H9 (cell line): ENCODE data around the gene ELFN2. TPM values are rescaled to one million over a fixed set of nuclear protein-coding genes. Genes with fewer than 3 reads are reported as not detected.

ENCODE experiments used
- DNase-seq: peaks from one replicate; pipeline ENCODE4 v3.0.0-alpha.2; 2017
- H2AFZ ChIP-seq: one replicate; pipeline ENCODE4 v1.6.1; 2013; ENCODE audit warnings: mild to moderate bottlenecking, low read length, control low read depth, moderate library complexity
- H2AK5ac ChIP-seq: 2 replicates; pipeline ENCODE4 v1.6.1; 2013; ENCODE audit warnings: low read length, control low read depth, mixed read lengths; ENCODE audit not compliant: insufficient read length
- H2BK120ac ChIP-seq: one replicate; pipeline ENCODE4 v1.6.1; 2013; ENCODE audit warnings: low read depth, mild to moderate bottlenecking, low read length, control low read depth, inconsistent platforms; ENCODE audit not compliant: poor library complexity, severe bottlenecking
- H2BK12ac ChIP-seq: 2 replicates; pipeline ENCODE4 v1.6.1; 2013; ENCODE audit warnings: low read length, control low read depth, mixed read lengths, low read depth; ENCODE audit not compliant: insufficient read length
- H2BK15ac ChIP-seq: 2 replicates; pipeline ENCODE4 v1.6.1; 2013; ENCODE audit warnings: low read depth, low read length, control low read depth
- H2BK20ac ChIP-seq: one replicate; pipeline ENCODE4 v1.6.1; 2013; ENCODE audit warnings: low read depth, mild to moderate bottlenecking, low read length, control low read depth, inconsistent platforms; ENCODE audit not compliant: poor library complexity, severe bottlenecking
- H2BK5ac ChIP-seq: 2 replicates; pipeline ENCODE4 v1.6.1; 2013; ENCODE audit warnings: low read length, control low read depth, mixed read lengths; ENCODE audit not compliant: insufficient read length
- H3K14ac ChIP-seq: 2 replicates; pipeline ENCODE4 v1.6.1; 2013; ENCODE audit warnings: low read length, control low read depth; ENCODE audit not compliant: insufficient read depth
- H3K18ac ChIP-seq: 2 replicates; pipeline ENCODE4 v1.6.1; 2013; ENCODE audit warnings: low read depth, mild to moderate bottlenecking, mixed read lengths, low read length, control low read depth; ENCODE audit not compliant: insufficient read length
- H3K23ac ChIP-seq: 2 replicates; pipeline ENCODE4 v1.6.1; 2013; ENCODE audit warnings: low read length, control low read depth, mixed read lengths, low read depth; ENCODE audit not compliant: insufficient read length
- H3K23me2 ChIP-seq: 2 replicates; pipeline ENCODE4 v1.6.1; 2013; ENCODE audit warnings: low read depth, mild to moderate bottlenecking, mixed read lengths, low read length, control low read depth; ENCODE audit not compliant: insufficient read length, poor library complexity, severe bottlenecking
- H3K27ac ChIP-seq: 2 replicates; pipeline ENCODE4 v1.5.1; 2013; ENCODE audit warnings: low read length, control low read depth, mixed read lengths, low read depth; ENCODE audit not compliant: insufficient read length
- H3K27me3 ChIP-seq: 2 replicates; pipeline ENCODE4 v1.6.1; 2013; ENCODE audit warnings: low read length, control low read depth, inconsistent platforms; ENCODE audit not compliant: insufficient read depth
- H3K4ac ChIP-seq: 2 replicates; pipeline ENCODE4 v1.6.1; 2013; ENCODE audit warnings: low read depth, mild to moderate bottlenecking, control low read depth, inconsistent platforms, low read length, moderate library complexity
- H3K4me1 ChIP-seq: 2 replicates; pipeline ENCODE4 v1.6.1; 2013; ENCODE audit warnings: low read length, control low read depth, inconsistent platforms; ENCODE audit not compliant: insufficient read depth
- H3K4me2 ChIP-seq: 2 replicates; pipeline ENCODE4 v1.6.1; 2013; ENCODE audit warnings: low read length, control low read depth, mixed read lengths; ENCODE audit not compliant: insufficient read length, insufficient read depth
- H3K56ac ChIP-seq: 2 replicates; pipeline ENCODE4 v1.6.1; 2013; ENCODE audit warnings: low read depth, mild to moderate bottlenecking, mixed read lengths, low read length, control low read depth; ENCODE audit not compliant: insufficient read length
- H3K79me1 ChIP-seq: 2 replicates; pipeline ENCODE4 v1.6.1; 2013; ENCODE audit warnings: low read depth, mild to moderate bottlenecking, moderate library complexity, low read length, control low read depth, inconsistent platforms; ENCODE audit not compliant: insufficient read depth, poor library complexity, severe bottlenecking
- H3K79me2 ChIP-seq: 2 replicates; pipeline ENCODE4 v1.6.1; 2013; ENCODE audit warnings: low read length, control low read depth, inconsistent platforms; ENCODE audit not compliant: insufficient read depth
- H3K9ac ChIP-seq: 2 replicates; pipeline ENCODE4 v1.6.1; 2013; ENCODE audit warnings: low read length, control low read depth, mixed read lengths; ENCODE audit not compliant: insufficient read length; ENCODE audit errors: extremely low read depth
- H3K9me3 ChIP-seq: one replicate; pipeline ENCODE4 v1.6.1; 2013; ENCODE audit warnings: low read depth, low read length, inconsistent platforms; ENCODE audit not compliant: control insufficient read depth
- H3T11ph ChIP-seq: one replicate; pipeline ENCODE4 v1.6.1; 2013; ENCODE audit warnings: mild to moderate bottlenecking, low read length, control low read depth, inconsistent platforms
- H4K20me1 ChIP-seq: one replicate; pipeline ENCODE4 v1.6.1; 2013; ENCODE audit not compliant: control insufficient read depth, insufficient read length, insufficient read depth
- H4K5ac ChIP-seq: 2 replicates; pipeline ENCODE4 v1.6.1; 2013; ENCODE audit warnings: low read depth, mild to moderate bottlenecking, mixed read lengths, low read length, control low read depth; ENCODE audit not compliant: insufficient read length
- H4K8ac ChIP-seq: replicated peaks from 2 replicates; pipeline ENCODE4 v1.6.1; 2013; ENCODE audit warnings: low read length, control low read depth, mixed read lengths, low read depth; ENCODE audit not compliant: insufficient read length
- H4K91ac ChIP-seq: 2 replicates; pipeline ENCODE4 v1.6.1; 2013; ENCODE audit warnings: low read depth, mild to moderate bottlenecking, moderate library complexity, mixed read lengths, low read length, control low read depth; ENCODE audit not compliant: insufficient read length
- H3K27ac Mint-ChIP-seq, 3 experiments: 2 replicates in 2 of 3; 3 replicates in 1 of 3; pipeline ENCODE4 v1.8.0; 2020 to 2021; ENCODE audit warnings: mixed read lengths in 3 of 3, mild to moderate bottlenecking in 1 of 3, moderate library complexity in 1 of 3
- H3K27me3 Mint-ChIP-seq: 2 replicates; pipeline ENCODE4 v1.8.0; 2021; ENCODE audit warnings: low read depth, mild to moderate bottlenecking, moderate library complexity, mixed read lengths
- H3K36me3 Mint-ChIP-seq, 3 experiments: 2 replicates in 2 of 3; 3 replicates in 1 of 3; pipeline ENCODE4 v1.8.0; 2020 to 2021; ENCODE audit warnings: low read depth in 3 of 3, mixed read lengths in 3 of 3; ENCODE audit not compliant: insufficient read depth in 1 of 3
- H3K4me1 Mint-ChIP-seq, 2 experiments: 2 replicates each; pipeline ENCODE4 v1.8.0; 2020; ENCODE audit warnings: mixed read lengths in 2 of 2
- H3K4me3 Mint-ChIP-seq, 2 experiments: 2 replicates in 1 of 2; 3 replicates in 1 of 2; pipeline ENCODE4 v1.8.0; 2020 to 2021; ENCODE audit warnings: mild to moderate bottlenecking in 2 of 2, mixed read lengths in 2 of 2, moderate library complexity in 1 of 2
- H3K9me3 Mint-ChIP-seq, 2 experiments: 2 replicates in 1 of 2; 3 replicates in 1 of 2; pipeline ENCODE4 v1.8.0; 2020; ENCODE audit warnings: mild to moderate bottlenecking in 2 of 2, mixed read lengths in 2 of 2, moderate library complexity in 1 of 2
- CTCF ChIP-seq: fragments of 200-600 bp; sonication (generic); conservative IDR thresholded peaks from 3 replicates; pipeline ENCODE4 v1.8.0; 2021; ENCODE audit warnings: antibody characterized with exemption, mild to moderate bottlenecking
- WGBS: extraction: QIAGEN DNeasy Blood & Tissue Kit; methylation state at CpG from one replicate; pipeline ENCODE4 v1.1.7; 2013; ENCODE audit warnings: missing lambda C conversion rate, low lambda C conversion rate, mixed read lengths; ENCODE audit not compliant: insufficient read length; ENCODE audit errors: extremely low coverage; 5-methylcytosine and 5-hydroxymethylcytosine counted together
- total RNA-seq: library from RNA; stranded (reverse); gene quantifications from 2 replicates; pipeline ENCODE4 v1.2.1, GENCODE V29; 2021

The ELFN2 gene
- total RNA-seq, 1 experiment from 2014 or later: 0.70 TPM

- H2BK20ac ChIP-seq: no peak overlapping the region
- no peak overlapping the region for H4K91ac ChIP-seq
- H3K4me2 ChIP-seq: no peak overlapping the region
- H4K8ac ChIP-seq: no peak overlapping the region
- no peaks in the 10 kb centered on the region for H3K79me2 ChIP-seq
- no peak overlapping the region for H2BK15ac ChIP-seq
- H4K5ac ChIP-seq: no peak overlapping the region
- no peak overlapping the region for H3K23ac ChIP-seq
- H3K9me3 ChIP-seq: no peaks in the 10 kb centered on the region
- H3K9me3 Mint-ChIP-seq: no peaks in the 10 kb centered on the region; a peak in 2 of 5 replicates
- no peaks in the 10 kb centered on the region; a peak in 1 of 7 replicates for H3K36me3 Mint-ChIP-seq
- no peaks in the 10 kb centered on the region for H4K20me1 ChIP-seq
- no peak overlapping the region for H2BK120ac ChIP-seq
- H3K27ac ChIP-seq: no peak overlapping the region
- no peak overlapping the region for H2AK5ac ChIP-seq
- no peaks in the 10 kb centered on the region for H3K4me1 ChIP-seq
- no peak overlapping the region for H3K9ac ChIP-seq
- H3K27me3 Mint-ChIP-seq: peaks cover 77% of the 10 kb centered on the region
- no peak for DNase-seq
- peaks cover 8% of the 10 kb centered on the region for H3K23me2 ChIP-seq
- no peak overlapping the region for H2BK12ac ChIP-seq
- no peak overlapping the region for H3K56ac ChIP-seq
- no peak for TF ChIP-seq CTCF
- H3K27ac Mint-ChIP-seq: no peak overlapping the region; a peak in 1 of 7 replicates
- no peak overlapping the region for H3K14ac ChIP-seq
- H2BK5ac ChIP-seq: no peak overlapping the region
- peaks cover 18 to 42% of the 10 kb centered on the region in 2 experiments for H3K4me1 Mint-ChIP-seq
- H3K27me3 ChIP-seq: peaks cover 21% of the 10 kb centered on the region
- no CpG with 5 or more reads among the region's 11 CpGs for WGBS
- H3T11ph ChIP-seq: no peak overlapping the region
- peak overlapping the region in 1 of 2 experiments; percentile 83; a peak in 3 of 5 replicates for H3K4me3 Mint-ChIP-seq
- H3K4ac ChIP-seq: no peak overlapping the region
- no peak overlapping the region for H2AFZ ChIP-seq
- no peak overlapping the region for H3K18ac ChIP-seq
- no peaks in the 10 kb centered on the region for H3K79me1 ChIP-seq
Observed at GRCh38 chr22:37425369-37425768, 1.9 kb downstream of the ELFN2 start.
